Mucosa of descending colon (tissue), 3 donors: ENCODE measurements around the gene SWI5. TPM values are rescaled to one million over a fixed set of nuclear protein-coding genes. Genes with fewer than 3 reads are reported as not detected.

Experiments
- ATAC-seq: fragments of 200-7000 bp; cut with Tn5 transposase; one replicate; pipeline ENCODE4 v1.9.1; 2020; ENCODE audit warnings: mild to moderate bottlenecking, moderate library complexity
- DNase-seq, 3 donors: peaks; one replicate each; pipeline ENCODE4 v3.0.0-alpha.2; 2020
- H3K36me3 ChIP-seq: fragments of 200-600 bp; one replicate; pipeline ENCODE4 v1.8.0; 2021; ENCODE audit warnings: low read depth, mild to moderate bottlenecking
- H3K4me1 ChIP-seq: fragments of 200-600 bp; one replicate; pipeline ENCODE4 v1.8.0; 2021; ENCODE audit warnings: low read depth, mild to moderate bottlenecking
- H3K4me3 ChIP-seq: fragments of 200-600 bp; one replicate; pipeline ENCODE4 v1.8.0; 2021; ENCODE audit warnings: mild to moderate bottlenecking
- H3K9me3 ChIP-seq: fragments of 200-600 bp; one replicate; pipeline ENCODE4 v1.8.0; 2021; ENCODE audit warnings: mild to moderate bottlenecking
- intact Hi-C, 2 donors: fragments of 100-400 bp; cut with DNase I in 1 of 2; cut with micrococcal nuclease in 1 of 2; formaldehyde crosslinking; loops; one replicate each; pipeline versions ENCODE4 v1.11.0 to v1.11.1; 2022; cut with DNase I, micrococcal nuclease
- total RNA-seq, 3 donors: library from RNA; stranded (reverse); fragmentation: NEBNext Ultra II Directional in 2 of 3; extraction: Animal tissue kit (Norgen Biotek cat#: 25700) in 2 of 3; gene quantifications; one replicate each; pipeline versions ENCODE4 v1.2.1 to v1.2.4, GENCODE V29; 2021 to 2023
- TF ChIP-seq, protein P1 (sequence below): fragments of 200-600 bp; IDR thresholded peaks from one replicate; pipeline ENCODE4 v1.8.0; 2022; ENCODE audit warnings: antibody characterized with exemption, mild to moderate bottlenecking
- donor health status: DM: no; HTN: no; CAD: no; lungs with moderate emphysema.
- donor health status: DM: no; HTN: no; CAD: no.
- donor health status: DM: no; HTN: yes; CAD: no.

SWI5 gene
- total RNA-seq, 3 donors from 2014 or later = 10.6 to 13.8 (median 11.5) TPM

DNA sequence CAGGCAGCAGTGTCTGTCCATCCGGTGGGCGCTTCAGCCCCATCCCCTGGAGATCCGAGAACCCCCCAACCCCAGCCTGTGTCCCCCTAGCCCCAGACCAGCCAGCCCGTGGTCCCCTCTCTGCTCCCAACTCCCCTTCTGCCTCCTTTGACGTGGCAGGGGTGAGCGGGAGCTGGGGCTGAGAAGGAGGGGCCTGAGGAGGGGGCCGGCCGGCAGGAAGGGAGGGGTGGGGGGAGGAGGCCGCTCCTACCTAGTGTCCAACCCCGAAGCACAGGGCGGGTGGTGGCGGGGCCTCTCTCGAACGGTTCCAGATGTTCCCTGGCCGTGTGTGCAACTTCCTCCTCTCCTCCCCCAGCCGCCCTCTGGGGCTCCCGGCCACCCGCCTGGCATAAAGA lies 31.2 kb upstream of the SWI5 start:
- Histone ChIP-seq H3K4me3 (no peak overlapping the region), H3K9me3 (no peaks in the 10 kb centered on the region), H3K4me1 (peaks cover 1% of the 10 kb centered on the region), H3K36me3 (no peaks in the 10 kb centered on the region)
- TF ChIP-seq, protein P1, sequence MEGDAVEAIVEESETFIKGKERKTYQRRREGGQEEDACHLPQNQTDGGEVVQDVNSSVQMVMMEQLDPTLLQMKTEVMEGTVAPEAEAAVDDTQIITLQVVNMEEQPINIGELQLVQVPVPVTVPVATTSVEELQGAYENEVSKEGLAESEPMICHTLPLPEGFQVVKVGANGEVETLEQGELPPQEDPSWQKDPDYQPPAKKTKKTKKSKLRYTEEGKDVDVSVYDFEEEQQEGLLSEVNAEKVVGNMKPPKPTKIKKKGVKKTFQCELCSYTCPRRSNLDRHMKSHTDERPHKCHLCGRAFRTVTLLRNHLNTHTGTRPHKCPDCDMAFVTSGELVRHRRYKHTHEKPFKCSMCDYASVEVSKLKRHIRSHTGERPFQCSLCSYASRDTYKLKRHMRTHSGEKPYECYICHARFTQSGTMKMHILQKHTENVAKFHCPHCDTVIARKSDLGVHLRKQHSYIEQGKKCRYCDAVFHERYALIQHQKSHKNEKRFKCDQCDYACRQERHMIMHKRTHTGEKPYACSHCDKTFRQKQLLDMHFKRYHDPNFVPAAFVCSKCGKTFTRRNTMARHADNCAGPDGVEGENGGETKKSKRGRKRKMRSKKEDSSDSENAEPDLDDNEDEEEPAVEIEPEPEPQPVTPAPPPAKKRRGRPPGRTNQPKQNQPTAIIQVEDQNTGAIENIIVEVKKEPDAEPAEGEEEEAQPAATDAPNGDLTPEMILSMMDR = no peak
- peak; percentile 74 for ATAC-seq
- intact Hi-C loops = no loop called here
- peak; percentile 58 to 83 (median 60) for DNase-seq

DNA sequence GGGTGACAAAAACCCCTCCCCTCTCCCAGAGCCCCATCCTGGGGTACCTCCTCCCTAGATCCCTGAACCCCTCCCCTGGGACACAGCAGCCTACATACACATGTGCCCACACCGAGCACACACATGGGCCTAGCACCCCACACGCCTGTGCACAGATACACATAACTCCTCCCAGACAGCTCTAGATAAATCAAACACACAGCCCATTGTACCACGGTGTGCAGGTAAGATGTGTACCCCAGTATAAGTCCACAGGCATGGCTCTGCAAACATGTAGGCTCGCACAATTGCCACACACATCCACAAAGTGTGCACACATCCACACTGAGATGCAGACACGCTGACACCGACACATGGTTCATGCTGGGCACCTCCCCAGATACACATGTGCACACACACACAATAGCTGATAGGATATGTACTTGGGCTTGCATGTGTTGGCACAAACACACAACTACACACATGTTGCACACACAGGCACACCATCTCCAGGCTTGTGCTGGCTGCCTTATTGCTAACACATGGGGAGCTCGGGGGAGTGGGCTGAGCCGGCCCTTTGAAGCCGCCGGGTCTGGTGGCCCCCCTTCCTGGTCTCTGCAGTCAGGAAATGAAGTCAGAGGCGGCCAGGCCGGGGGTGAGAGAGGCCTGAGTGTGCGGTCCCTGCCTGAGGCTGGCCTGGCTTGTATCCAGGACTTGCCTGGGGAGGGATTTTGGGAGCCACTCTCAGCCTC lies 30.5 kb upstream of the SWI5 start:
- ATAC-seq (no peak), DNase-seq (peak in 1 of 3 donors; percentile 70)
- TF ChIP-seq, protein P1 = no peak
- Histone ChIP-seq H3K9me3 (no peaks in the 10 kb centered on the region), H3K36me3 (no peaks in the 10 kb centered on the region), H3K4me3 (no peak overlapping the region), H3K4me1 (peaks cover 2% of the 10 kb centered on the region)
- intact Hi-C loops = no loop called here

DNA sequence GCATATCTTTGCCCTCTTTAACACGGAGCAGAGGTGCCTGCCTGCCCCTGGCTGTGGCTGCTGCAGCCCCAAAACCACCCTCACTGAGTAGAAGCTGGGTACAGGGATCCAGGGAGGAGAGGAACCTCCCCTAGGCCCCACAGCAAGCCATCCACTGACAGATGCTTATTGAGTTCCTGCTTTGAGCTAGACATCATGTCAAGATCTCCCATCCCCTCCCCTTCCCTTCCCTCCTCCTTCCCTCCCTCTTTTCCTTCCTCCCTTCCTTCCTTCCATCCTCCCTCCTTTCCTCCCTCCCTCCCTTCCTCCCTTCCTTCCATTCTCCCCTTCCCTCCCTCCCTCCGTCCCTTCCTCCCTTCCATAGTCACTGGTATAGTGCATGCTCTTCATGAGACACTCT lies 29.6 kb upstream of the SWI5 start:
- ATAC-seq = no peak

DNA sequence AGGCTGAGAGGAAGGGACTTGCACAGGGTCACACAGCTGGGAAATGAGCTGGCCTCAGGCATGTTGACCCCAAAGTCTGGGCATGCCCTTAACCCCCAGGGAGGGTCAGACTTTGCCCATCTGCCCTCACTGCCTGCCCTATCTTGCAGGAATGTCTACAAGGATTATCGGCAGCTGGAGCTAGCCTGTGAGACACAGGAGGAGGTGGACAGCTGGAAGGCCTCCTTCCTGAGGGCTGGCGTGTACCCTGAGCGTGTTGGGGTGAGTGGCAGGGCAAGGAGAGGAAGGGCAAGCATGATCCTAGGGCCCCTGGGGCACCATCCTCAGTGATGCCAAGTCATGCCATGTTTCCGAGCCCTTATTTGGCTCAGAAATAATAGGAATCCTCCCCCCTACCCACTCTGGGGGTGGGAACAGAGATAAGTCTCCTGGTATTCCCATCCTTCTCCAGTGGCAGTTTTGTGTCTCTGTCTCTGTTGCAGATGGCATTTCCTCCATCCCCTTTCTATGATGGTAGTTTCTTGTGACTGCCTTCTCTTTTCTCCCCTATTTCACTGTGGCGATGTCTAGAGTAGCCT lies 28.8 kb upstream of the SWI5 start:
- intact Hi-C loops = no loop called here
- DNase-seq (no peak), ATAC-seq (no peak)
- Histone ChIP-seq H3K36me3 (no peaks in the 10 kb centered on the region), H3K9me3 (no peaks in the 10 kb centered on the region), H3K4me1 (peaks cover 9% of the 10 kb centered on the region), H3K4me3 (no peak overlapping the region)
- TF ChIP-seq, protein P1 = no peak

More for the DNA sequence above, 29.6 kb upstream of the SWI5 start:
- Histone ChIP-seq H3K4me3 (no peak overlapping the region), H3K9me3 (no peaks in the 10 kb centered on the region), H3K36me3 (no peaks in the 10 kb centered on the region), H3K4me1 (peaks cover 9% of the 10 kb centered on the region)
- TF ChIP-seq, protein P1 = no peak
- no peak for DNase-seq
- intact Hi-C loops = no loop called here

DNA sequence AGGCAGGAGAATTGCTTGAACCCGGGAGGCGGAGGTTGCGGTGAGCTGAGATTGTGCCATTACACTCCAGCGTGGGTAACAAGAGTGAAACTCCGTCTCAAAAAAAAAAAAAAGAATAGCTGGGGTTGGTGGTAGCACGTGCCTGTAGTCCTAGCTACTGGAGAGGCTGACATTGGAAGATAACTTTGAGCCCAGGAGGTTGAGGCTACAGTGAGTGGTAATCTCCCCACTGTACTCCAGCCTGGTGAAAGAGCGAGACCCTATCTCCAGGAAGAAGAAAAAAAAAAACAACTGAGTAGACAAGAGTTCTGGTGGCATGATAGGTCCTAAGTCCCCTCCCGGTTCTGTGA lies 26.5 kb upstream of the SWI5 start:
- H3K9me3 ChIP-seq = no peaks in the 10 kb centered on the region
- H3K36me3 ChIP-seq = no peaks in the 10 kb centered on the region
- peaks cover 9% of the 10 kb centered on the region for H3K4me1 ChIP-seq
- ATAC-seq (no peak), DNase-seq (no peak)
- no peak overlapping the region for H3K4me3 ChIP-seq
- TF ChIP-seq, protein P1 = no peak
- intact Hi-C loops = no loop called here
